OCI-LY1 (cell line): Measurements from ENCODE around the gene DSE.

ENCODE experiments used
- EZH2 ChIP-seq: fragments of 200-600 bp; sonication (generic), shearing (Covaris generic); IDR thresholded peaks from 2 replicates; pipeline ENCODE4 v1.8.0; 2017; ENCODE audit warnings: borderline replicate concordance, mixed run types, mild to moderate bottlenecking, antibody characterized with exemption, low read length, moderate library complexity, mixed read lengths
- TF ChIP-seq, protein P1 (sequence below): fragments of 200-600 bp; sonication (generic), shearing (Covaris generic); IDR thresholded peaks from 2 replicates; pipeline ENCODE4 v1.5.1; 2017; ENCODE audit warnings: mild to moderate bottlenecking, antibody characterized with exemption, low read length, moderate library complexity, mixed read lengths

DNA sequence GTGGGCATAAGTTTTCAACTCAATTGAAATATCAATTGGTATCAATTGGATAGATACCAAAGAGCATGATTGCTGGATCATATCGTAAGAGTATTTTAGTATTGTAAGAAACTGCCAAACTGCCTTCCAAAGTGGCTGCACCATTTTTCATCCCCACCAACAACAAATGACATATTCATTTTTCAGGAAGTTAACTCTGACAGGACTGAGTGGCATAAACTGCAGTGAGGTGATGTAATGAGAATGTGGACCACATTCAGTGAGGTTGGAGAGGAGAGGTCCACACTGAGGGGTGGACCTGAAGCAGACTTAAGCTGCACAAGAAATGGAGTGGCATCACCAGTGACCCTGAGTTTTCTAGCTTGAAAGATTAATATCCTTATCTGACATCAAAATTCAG lies 78.8 kb downstream of the DSE start:
- TF ChIP-seq, protein P1, sequence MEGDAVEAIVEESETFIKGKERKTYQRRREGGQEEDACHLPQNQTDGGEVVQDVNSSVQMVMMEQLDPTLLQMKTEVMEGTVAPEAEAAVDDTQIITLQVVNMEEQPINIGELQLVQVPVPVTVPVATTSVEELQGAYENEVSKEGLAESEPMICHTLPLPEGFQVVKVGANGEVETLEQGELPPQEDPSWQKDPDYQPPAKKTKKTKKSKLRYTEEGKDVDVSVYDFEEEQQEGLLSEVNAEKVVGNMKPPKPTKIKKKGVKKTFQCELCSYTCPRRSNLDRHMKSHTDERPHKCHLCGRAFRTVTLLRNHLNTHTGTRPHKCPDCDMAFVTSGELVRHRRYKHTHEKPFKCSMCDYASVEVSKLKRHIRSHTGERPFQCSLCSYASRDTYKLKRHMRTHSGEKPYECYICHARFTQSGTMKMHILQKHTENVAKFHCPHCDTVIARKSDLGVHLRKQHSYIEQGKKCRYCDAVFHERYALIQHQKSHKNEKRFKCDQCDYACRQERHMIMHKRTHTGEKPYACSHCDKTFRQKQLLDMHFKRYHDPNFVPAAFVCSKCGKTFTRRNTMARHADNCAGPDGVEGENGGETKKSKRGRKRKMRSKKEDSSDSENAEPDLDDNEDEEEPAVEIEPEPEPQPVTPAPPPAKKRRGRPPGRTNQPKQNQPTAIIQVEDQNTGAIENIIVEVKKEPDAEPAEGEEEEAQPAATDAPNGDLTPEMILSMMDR: no peak
- TF ChIP-seq EZH2: no peak
